COLO668 (cell line): ENCODE data around the gene HSPB1.
"Not testable (repeated sequence)": the region's sequence is repeated elsewhere in the genome, so short reads cannot be mapped to it uniquely, and the experiment has no call there.

Experiments
- DNase-seq: peaks from one replicate; lab custom pipeline; 2025; ENCODE audit not compliant: unreplicated experiment; lab: John Stamatoyannopoulos, UW

HSPB1 gene

DNA sequence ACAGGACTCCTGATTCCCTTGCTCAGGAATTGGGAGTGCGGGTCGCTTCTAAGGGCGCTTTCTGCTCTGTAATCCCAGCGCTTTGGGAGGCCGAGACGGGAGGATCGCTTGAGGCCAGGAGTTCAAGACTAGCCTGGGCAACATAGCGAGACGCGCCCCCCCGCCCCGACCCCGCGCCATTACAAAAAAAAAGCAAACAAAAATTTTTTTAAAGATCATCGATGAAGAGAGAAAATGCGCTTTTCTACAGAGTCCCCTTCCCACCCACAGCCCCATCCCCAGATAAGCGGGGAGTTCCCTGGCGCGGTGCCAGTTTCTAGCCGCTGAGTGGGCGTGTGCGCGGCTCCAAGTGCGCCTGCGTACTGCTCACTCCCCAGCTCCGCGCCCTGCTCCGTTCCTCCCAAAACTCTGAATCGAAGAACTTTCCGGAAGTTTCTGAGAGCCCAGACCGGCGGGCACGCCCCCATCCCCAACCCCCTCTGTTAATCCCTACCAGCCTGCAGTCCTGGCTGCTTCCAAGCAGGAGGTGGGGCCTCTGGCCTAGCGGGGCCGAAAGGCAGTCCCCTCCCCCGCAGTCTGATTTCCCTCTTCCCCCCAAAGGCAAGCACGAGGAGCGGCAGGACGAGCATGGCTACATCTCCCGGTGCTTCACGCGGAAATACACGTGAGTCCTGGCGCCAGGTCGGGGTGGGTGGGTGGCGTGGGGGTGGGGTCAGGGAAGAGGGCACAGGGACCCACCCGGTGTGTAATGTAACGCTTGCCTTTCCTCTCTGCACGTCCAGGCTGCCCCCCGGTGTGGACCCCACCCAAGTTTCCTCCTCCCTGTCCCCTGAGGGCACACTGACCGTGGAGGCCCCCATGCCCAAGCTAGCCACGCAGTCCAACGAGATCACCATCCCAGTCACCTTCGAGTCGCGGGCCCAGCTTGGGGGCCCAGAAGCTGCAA is 1.0 kb downstream of the HSPB1 start:
- DNase-seq = peak; percentile 82

DNA sequence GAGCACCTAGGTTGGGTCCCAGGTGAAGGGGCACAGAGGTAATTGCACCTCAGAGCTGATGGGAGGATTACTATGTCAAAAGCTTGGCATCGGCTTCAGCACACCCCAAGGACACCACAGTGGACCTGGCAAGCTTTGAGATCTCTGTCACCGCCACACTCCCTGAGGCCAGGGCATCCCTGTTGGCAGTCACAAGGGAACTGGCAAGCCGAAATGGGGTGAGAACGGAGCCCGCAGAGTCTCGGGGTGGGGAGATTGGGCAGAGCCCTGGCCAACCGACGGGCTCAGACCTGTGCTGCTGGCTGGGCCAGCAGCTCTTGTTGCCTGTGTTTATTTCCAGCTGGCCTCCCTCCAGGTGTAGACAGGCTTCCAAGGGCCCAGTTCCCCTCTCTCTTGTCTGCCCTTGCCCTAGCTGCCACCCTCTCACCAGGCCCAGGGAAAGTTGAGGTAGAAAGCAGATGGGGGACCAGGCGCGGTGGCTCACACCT is 2.5 kb downstream of the HSPB1 start:
- no peak for DNase-seq

DNA sequence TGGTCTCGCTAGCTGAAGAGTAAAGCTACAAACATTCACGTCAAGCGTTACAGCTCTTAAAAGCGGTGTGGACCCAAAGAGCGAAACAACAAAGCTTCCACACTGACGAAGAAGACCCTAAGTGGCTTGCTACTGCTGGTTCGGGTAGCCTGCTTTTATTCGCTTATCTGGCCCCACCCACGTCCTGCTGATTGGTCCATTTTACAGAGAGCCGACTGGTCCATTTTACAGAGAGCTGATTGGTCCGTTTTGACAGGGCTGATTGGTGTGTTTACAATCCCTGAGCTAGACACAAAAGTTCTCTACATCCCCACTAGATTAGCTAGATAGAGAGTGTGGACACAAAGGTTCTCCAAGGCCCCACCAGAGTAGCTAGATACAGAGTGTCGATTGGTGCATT is 6.4 kb downstream of the HSPB1 start:
- DNase-seq = not testable (repeated sequence)

GRCh38 chr7:76309341-76310101 is 7.0 kb downstream of the HSPB1 start:
- not testable (repeated sequence) for DNase-seq

GRCh38 chr7:76310102-76310957 is 7.9 kb downstream of the HSPB1 start:
- DNase-seq = peak; percentile 72

GRCh38 chr7:76311838-76312237 is 9.4 kb downstream of the HSPB1 start:
- not testable (repeated sequence) for DNase-seq

- DNase-seq = peak; percentile 88
Measured at GRCh38 chr7:76314042-76314721, 11.7 kb downstream of the HSPB1 start.

DNA sequence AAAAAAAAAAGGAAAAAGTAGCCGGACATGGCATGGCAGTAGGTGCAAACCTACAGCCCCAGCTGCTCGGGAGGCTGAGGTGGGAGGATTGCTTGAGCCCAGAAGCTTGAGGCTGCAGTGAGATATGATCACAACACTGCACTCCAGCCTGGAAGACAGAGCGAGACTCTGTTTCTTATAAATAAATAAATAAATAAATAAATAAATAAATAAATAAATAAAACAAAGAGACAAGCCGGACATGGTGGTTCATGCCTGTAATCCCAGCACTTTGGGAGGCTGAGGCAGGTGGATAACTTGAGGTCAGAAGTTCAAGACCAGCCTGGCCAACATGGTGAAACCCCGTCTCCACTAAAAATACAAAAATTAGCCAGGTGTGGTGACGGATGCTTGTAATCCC is 12.3 kb downstream of the HSPB1 start:
- DNase-seq = not testable (repeated sequence)

GRCh38 chr7:76315364-76315763 is 12.9 kb downstream of the HSPB1 start:
- DNase-seq = peak; percentile 11

DNA sequence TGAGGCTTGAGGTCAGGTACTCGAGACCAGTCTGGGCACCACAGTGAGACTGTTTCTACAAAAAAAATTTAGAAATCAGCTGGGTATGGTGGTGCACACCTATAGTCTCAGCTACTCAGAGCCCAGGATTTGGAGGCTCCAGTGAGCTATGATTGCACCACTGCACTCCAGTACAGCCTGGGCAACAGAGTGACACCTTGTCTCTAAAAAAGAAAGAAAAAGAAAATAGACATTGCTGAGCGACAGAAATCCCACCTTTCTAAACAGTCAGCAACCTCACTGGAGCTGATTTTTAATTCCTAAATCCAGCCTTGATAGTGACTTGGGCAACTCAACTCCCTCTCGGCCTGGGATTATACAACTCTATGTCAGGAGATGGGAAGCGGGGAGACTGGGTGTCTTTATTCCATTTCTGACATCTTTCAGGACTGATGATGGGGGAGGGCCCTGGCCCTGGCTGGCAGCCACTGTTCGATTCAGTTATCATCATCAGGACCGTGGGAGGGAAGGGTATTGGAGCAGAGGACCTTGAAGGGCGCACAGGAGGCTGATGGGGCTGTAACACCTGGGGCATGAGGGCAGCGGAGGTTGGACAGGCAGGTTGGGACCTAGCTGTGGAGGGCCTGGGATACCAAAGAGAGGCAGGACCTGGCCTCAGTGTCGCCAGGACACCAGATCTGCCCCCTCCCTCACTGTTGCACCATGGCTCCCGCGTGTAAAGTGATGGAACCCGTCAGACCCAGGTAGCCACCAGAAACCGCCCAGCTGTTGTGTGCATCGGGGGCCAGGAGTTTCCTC is 14.7 kb downstream of the HSPB1 start:
- DNase-seq = no peak

DNA sequence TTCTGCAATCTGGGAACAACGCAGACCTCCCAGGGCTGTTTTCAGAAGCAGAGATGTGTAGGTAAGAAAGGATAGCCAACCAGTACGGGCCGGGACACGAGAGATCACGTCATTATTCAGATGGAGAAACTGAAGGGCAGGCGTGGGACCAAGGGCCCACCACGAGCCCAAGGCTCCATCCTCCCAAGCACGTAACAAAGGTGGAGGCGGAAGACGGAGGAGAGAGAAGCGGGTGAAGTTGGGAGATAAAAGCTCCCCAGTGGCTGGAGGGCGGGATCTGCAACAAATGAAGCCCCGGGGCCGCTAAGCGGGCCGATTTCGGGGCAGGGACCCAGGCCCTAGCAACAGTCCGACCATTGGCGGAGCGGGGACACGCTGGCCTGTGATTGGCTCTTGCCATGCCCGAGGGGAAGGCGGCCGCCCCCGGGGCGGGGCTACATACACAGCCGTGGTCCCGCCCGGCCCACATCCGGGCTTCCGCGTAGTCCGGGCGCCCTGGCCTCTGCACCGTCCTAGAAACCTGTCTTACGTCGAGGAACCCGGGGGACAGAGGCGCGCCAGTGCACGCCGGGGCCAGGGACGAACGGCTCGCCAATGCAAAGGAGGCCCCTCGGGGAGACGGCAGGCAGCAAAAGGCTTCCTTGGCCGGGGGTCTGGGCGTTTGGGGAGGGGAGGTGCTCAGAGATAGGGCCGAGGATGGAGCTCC is 15.5 kb downstream of the HSPB1 start:
- peak; percentile 98 for DNase-seq

DNA sequence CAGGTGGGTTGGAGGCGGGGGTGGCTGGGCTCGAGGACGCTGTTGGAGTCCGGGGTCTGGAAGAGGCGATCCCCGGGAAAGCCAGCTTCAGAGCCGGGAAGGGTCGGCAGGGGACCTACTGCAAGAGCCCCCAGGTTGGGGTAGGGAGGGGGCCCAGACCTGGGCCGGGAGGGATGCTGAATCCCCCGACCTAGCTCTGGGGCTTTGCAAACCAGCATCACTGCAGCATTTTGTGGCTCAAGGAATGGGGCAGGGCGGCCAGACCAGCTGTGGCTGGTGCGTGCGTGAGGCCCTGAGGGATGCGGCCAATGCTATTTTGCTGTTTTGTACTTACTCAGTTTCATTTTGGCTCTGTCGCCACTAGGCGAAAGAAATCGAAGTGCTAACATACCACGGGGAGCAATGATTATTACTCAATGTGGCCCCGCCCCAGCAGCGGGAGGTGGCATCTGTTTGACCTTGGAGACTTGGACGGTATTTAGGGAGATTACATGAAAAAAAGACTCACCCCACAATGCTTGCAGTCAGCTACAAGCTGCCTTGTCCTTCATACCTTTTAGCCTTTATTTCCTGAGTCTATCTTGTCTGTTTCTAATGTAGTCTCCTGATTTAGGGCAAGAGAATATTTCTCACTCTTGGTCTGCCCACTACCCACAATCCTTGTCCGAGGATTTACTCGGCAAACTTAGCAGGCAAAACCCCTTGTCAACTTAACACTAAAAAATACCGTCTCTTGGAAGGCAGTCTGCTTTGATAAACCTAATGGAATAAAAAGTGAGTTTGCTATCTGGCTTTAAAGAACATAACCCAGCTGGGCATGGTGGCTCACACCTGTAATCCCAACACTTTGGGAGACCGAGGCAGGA is 16.2 kb downstream of the HSPB1 start:
- DNase-seq = peak; percentile 60

DNA sequence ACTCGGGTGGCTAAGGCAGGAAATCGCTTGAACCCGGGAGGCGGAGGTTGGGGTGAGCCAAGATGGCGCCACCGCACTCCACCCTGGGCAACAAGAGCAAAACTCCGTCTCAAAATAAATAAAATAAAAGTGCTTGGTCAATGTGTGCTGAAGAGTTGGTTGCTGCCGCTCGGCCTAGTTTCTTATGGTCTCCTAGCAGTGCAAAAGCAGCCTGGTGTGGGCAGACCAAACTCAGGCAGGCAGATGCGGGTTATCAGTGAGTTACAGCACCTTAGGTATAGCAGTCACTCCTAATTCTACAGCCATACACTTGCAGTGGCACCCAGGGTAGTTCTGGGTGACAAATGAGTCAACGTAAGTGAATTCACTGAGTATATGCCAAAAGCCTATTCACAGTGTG is 22.6 kb downstream of the HSPB1 start:
- no peak for DNase-seq

DNA sequence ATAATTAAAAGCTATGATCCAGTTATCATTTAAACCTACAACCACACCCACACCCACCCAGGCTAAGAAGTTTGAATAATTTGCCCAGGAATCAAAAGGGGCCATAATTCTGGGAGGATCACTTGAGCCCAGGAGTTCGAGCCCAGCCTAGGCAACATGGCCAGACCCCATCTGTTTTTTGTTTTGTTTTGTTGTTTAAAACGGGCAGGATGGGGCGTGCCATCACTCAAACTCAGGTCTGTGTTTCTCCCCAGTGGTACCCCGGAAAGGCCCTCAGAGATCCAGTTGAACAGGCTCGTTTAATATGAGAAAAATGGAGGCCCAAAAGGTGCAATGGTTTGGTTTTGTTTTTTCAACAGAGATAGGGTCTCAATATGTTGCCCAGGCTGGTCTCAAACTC is 23.3 kb downstream of the HSPB1 start:
- DNase-seq = no peak

DNA sequence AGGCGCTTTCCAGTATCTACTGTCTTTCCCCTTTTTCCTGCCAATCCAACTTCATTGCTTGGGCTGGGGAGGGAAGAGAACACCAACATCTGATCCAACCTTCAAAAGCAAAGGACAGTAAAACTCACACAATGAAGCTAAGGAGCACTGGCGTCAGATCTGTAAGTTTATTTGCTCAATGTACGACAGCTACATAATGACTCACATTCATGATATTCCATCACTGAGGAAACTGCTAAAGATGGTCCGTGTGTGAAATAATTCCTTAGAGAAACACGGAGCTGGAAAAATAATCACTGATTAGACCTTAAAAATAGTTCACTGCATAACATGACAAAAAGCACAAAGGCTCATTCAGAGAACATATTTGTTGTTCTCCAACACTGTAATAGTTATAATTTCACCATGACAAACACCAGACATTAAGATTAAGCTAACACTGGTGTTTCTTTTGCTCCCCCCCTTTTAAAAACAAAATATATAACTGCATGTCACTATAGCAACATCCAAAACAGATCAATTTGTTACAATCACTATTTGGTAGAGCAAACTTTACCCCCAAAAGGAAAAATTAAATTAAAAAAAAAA is 24.3 kb downstream of the HSPB1 start:
- no peak for DNase-seq

DNA sequence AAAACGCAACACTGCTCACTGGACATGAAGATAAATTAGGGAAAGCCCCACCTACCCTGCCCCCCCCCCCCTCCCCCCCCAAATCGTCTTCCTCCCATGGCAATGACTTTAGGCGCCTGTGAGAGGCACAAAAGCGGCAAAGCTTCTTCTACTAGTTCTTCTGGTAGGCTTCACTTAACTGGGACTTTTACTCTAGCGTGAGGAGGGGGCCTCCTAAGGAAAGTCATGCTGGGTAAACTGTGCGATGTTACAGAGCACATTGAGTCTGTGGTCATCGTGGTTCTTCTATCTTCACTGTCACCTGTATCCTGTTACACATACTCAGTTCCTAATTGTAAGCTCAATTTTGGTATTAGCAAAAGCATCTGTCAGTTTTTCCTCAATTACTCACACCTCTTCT is 25.1 kb downstream of the HSPB1 start:
- no peak for DNase-seq

GRCh38 chr7:76328389-76328788 is 25.9 kb downstream of the HSPB1 start:
- no peak for DNase-seq

DNA sequence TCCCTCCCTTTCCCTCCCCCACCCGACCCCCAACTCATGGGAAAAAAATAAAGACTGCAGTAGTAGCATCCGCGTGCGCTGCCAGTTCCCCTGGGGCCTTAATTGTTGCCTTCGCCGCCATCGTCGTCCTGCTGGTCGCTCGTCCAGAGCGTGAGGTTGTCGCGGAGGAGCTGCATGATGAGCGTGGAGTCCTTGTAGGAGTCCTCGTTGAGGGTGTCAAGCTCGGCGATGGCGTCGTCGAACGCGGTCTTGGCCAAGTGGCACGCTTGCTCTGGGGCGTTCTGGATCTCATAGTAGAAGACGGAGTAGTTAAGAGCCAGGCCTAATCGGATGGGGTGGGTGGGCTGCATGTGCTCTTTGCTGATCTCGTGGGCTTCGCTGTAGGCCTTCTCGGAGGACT is 27.0 kb downstream of the HSPB1 start:
- DNase-seq = no peak
